ENCODE data around the gene ALPL.

The ALPL gene

GRCh38 chr1:21570885-21571284, 61.7 kb downstream of the ALPL start:
- no peak overlapping the region for H3K4me3 ChIP-seq (replicated peaks; ENCODE audit: low read depth, low read length)
- no peak for DNase-seq (ENCODE audit: extremely low read depth, low read depth)
- TF ChIP-seq CTCF (IDR thresholded peaks at IDR 0.05; ENCODE audit: low read depth, low read length, missing control alignments) = no peak

- no peak for DNase-seq (ENCODE audit: extremely low read depth, low read depth)
- no peak overlapping the region for H3K4me3 ChIP-seq (replicated peaks; ENCODE audit: low read depth, low read length)
- no peak for TF ChIP-seq CTCF (IDR thresholded peaks at IDR 0.05; ENCODE audit: low read depth, low read length, missing control alignments)
Observed at GRCh38 chr1:21572221-21572620, 63.0 kb downstream of the ALPL start.

- no peak overlapping the region for H3K4me3 ChIP-seq (replicated peaks; ENCODE audit: low read depth, low read length)
- TF ChIP-seq CTCF (IDR thresholded peaks at IDR 0.05; ENCODE audit: low read depth, low read length, missing control alignments) = no peak
- no peak for DNase-seq (ENCODE audit: extremely low read depth, low read depth)
Observed at GRCh38 chr1:21572735-21573277, 63.6 kb downstream of the ALPL start.

GRCh38 chr1:21573475-21573874, 64.3 kb downstream of the ALPL start:
- no peak overlapping the region for H3K4me3 ChIP-seq (replicated peaks; ENCODE audit: low read depth, low read length)
- no peak for TF ChIP-seq CTCF (IDR thresholded peaks at IDR 0.05; ENCODE audit: low read depth, low read length, missing control alignments)

DNA sequence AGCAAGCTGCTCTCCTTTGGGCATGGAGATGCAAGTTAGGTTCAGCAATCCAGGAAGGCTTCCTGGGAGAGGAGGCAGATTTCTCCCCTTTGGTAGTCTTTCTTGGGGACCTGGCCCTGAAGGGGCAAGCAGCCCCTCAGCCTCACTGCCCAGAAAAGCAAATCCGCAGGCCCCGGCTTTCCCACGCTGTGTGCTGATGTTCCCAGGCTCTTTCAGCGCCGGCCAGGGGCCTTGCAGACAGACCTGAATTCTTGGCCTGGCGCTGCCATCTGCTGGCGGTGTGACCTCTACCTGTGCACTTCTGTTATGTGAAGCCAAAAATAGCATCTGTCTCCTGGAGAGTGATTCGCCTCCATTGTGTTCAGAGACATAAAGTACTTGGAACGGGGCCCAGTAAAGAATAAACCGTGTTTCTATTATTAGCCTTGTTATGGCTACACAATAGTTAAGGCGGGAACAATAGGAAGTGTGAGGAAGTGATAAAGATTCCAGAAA, 64.8 kb downstream of the ALPL start:
- no peak overlapping the region for H3K4me3 ChIP-seq (replicated peaks; ENCODE audit: low read depth, low read length)
- peak; percentile 60 for TF ChIP-seq CTCF (IDR thresholded peaks at IDR 0.05; ENCODE audit: low read depth, low read length, missing control alignments)
- peak; percentile 46 for DNase-seq (ENCODE audit: extremely low read depth, low read depth)

More at GRCh38 chr1:21573475-21573874, 64.3 kb downstream of the ALPL start:
- no peak for DNase-seq (ENCODE audit: extremely low read depth, low read depth)

GRCh38 chr1:21574466-21575151, 65.4 kb downstream of the ALPL start:
- H3K4me3 ChIP-seq (replicated peaks; ENCODE audit: low read depth, low read length) = no peak overlapping the region
- TF ChIP-seq CTCF (IDR thresholded peaks at IDR 0.05; ENCODE audit: low read depth, low read length, missing control alignments) = no peak
- DNase-seq (ENCODE audit: extremely low read depth, low read depth) = no peak
